Activated CD8-positive, alpha-beta T cell treated with anti-CD3 and anti-CD28 coated beads for 36 hours (primary cell): ENCODE results near the gene PTPRD. TPM values are rescaled to one million over a fixed set of nuclear protein-coding genes. Genes with fewer than 3 reads are reported as not detected.

Source experiments
- ATAC-seq: fragments of 200-7000 bp; cut with Tn5 transposase; one replicate; pipeline ENCODE4 v1.10.0; 2021; ENCODE audit warnings: mild to moderate bottlenecking, moderate library complexity
- CTCF ChIA-PET: fragments of 350-600 bp; sonication (Branson Sonifier 250); formaldehyde crosslinking; loops from one replicate; lab custom pipeline; 2021; ENCODE audit warnings: antibody characterized with exemption; lab: Charles Lee
- POLR2A ChIA-PET: fragments of 350-600 bp; sonication (Branson Sonifier 250); formaldehyde crosslinking; loops from one replicate; lab custom pipeline; 2021; ENCODE audit warnings: antibody characterized with exemption; lab: Charles Lee
- DNase-seq: peaks from one replicate; pipeline ENCODE4 v3.0.0-alpha.2; 2020
- H3K27ac Mint-ChIP-seq: one replicate; pipeline ENCODE4 v1.8.0; 2021; ENCODE audit warnings: mild to moderate bottlenecking, mixed read lengths
- H3K27me3 Mint-ChIP-seq: one replicate; pipeline ENCODE4 v1.8.0; 2021; ENCODE audit warnings: mixed read lengths
- H3K36me3 Mint-ChIP-seq: one replicate; pipeline ENCODE4 v1.8.0; 2021; ENCODE audit warnings: low read depth, mixed read lengths
- H3K4me1 Mint-ChIP-seq: one replicate; pipeline ENCODE4 v1.8.0; 2021; ENCODE audit warnings: low read depth, mixed read lengths
- H3K4me3 Mint-ChIP-seq: one replicate; pipeline ENCODE4 v1.8.0; 2021; ENCODE audit warnings: mild to moderate bottlenecking, moderate library complexity, mixed read lengths
- H3K9me3 Mint-ChIP-seq: one replicate; pipeline ENCODE4 v1.8.0; 2021; ENCODE audit warnings: mixed read lengths
- CTCF ChIP-seq: fragments of 200-600 bp; IDR thresholded peaks from one replicate; pipeline ENCODE4 v1.8.0; 2022; ENCODE audit warnings: antibody characterized with exemption, mild to moderate bottlenecking
- intact Hi-C: fragments of 100-400 bp; cut with micrococcal nuclease; formaldehyde crosslinking; loops from one replicate; pipeline ENCODE4 v1.10.0; 2022
- total RNA-seq, 2 experiments: library from RNA; stranded (reverse); gene quantifications; one replicate each; pipeline ENCODE4 v1.2.3, GENCODE V29; 2021

PTPRD gene
- total RNA-seq, 2 experiments from 2014 or later = not detected

DNA sequence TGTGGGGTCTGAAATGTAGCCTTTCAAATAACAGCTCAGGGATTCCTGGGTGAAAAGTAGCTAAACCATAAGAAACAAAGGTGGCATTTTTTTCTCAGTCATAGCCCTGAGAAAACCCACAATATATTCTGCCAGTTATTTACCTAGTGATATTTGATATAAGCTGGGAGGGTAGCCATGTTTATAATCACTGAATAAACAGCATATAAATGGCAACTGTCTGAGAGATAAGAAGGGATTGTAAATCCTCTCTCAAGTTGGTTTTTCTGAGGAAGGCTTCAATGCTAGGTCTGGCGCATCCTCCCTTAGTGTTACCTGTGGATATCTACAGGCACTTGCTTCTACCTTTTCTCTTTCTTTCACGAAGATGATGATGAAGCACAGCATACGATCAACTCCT, 1732.7 kb downstream of the PTPRD start:
- DNase-seq (no peak), ATAC-seq (no peak)
- Mint-ChIP-seq H3K9me3 (no peaks in the 10 kb centered on the region), H3K27me3 (no peaks in the 10 kb centered on the region), H3K27ac (no peak overlapping the region), H3K4me3 (no peak overlapping the region), H3K36me3 (no peaks in the 10 kb centered on the region), H3K4me1 (no peaks in the 10 kb centered on the region)
- ChIA-PET POLR2A (no interaction called here), CTCF (interaction anchor here (0.6 kb wide), 1 partner anchor 908 kb away, joined by 3 read pairs; no protein-coding TSS in a partner anchor)
- no peak for TF ChIP-seq CTCF
- intact Hi-C loops = no loop called here

DNA sequence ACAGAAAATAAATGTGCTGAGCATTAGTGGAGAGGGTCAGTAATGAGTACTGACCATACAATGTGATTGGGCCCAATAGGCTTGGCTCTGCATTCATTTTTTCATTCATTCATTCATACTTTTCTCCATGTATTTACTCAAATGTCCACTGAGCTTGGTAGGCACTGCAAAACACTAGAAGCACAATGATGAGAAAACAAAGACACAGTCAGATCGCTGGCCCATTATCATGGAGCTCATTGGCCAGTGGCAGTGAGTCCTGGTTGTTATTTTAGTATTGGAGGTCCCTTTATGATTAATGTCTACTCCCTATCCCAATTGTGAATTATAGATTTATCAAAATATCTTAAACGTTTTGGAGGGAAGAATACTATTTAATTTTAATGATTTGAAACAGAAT, 1733.5 kb downstream of the PTPRD start:
- ATAC-seq (no peak), DNase-seq (no peak)
- Mint-ChIP-seq H3K36me3 (no peaks in the 10 kb centered on the region), H3K27me3 (no peaks in the 10 kb centered on the region), H3K9me3 (no peaks in the 10 kb centered on the region), H3K4me3 (no peak overlapping the region), H3K4me1 (no peaks in the 10 kb centered on the region), H3K27ac (no peak overlapping the region)
- POLR2A ChIA-PET = no interaction called here
- intact Hi-C loops = no loop called here
- TF ChIP-seq CTCF = no peak
- CTCF ChIA-PET = interaction anchor here (0.6 kb wide), 1 partner anchor 909 kb away, joined by 3 read pairs; no protein-coding TSS in a partner anchor

GRCh38 chr9:8877753-8878494, 1734.9 kb downstream of the PTPRD start:
- DNase-seq (no peak), ATAC-seq (no peak)
- no peaks in the 10 kb centered on the region for H3K36me3 Mint-ChIP-seq
- ChIA-PET CTCF (no interaction called here), POLR2A (no interaction called here)
- H3K4me1 Mint-ChIP-seq = no peaks in the 10 kb centered on the region
- H3K4me3 Mint-ChIP-seq = no peak overlapping the region
- no peak for TF ChIP-seq CTCF
- no peaks in the 10 kb centered on the region for H3K9me3 Mint-ChIP-seq
- H3K27ac Mint-ChIP-seq = no peak overlapping the region
- intact Hi-C loops = no loop called here
- no peaks in the 10 kb centered on the region for H3K27me3 Mint-ChIP-seq

- no peak for DNase-seq
- ATAC-seq = no peak
- no peak for TF ChIP-seq CTCF
- no peaks in the 10 kb centered on the region for H3K9me3 Mint-ChIP-seq
- H3K27me3 Mint-ChIP-seq = no peaks in the 10 kb centered on the region
- no peak overlapping the region for H3K4me3 Mint-ChIP-seq
- H3K27ac Mint-ChIP-seq = no peak overlapping the region
- ChIA-PET POLR2A (no interaction called here), CTCF (no interaction called here)
- no peaks in the 10 kb centered on the region for H3K36me3 Mint-ChIP-seq
- no peaks in the 10 kb centered on the region for H3K4me1 Mint-ChIP-seq
- intact Hi-C loops = no loop called here
Observed at GRCh38 chr9:8876303-8876702, 1736.5 kb downstream of the PTPRD start.

DNA sequence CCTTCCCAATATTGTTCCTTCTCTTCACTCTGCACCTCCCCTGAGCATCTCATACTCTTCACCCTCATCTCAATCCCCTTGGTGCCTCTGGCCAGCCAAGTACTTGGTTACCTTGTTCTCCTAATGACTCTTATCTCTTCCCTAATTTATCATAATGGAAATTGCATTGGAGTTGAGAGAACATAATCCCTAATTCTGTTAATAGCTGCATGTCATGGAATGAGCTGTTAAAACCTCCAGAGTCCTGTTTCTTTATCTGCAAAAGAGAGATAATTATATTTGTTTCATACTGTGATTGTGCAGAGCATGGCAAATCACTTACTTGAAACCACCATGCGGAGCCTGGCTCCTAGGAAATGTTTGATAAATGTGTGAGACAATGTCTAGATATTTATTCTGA, 1738.3 kb downstream of the PTPRD start:
- no peak overlapping the region for H3K27ac Mint-ChIP-seq
- intact Hi-C loops = no loop called here
- ATAC-seq = no peak
- H3K36me3 Mint-ChIP-seq = no peaks in the 10 kb centered on the region
- no peaks in the 10 kb centered on the region for H3K9me3 Mint-ChIP-seq
- no peak overlapping the region for H3K4me3 Mint-ChIP-seq
- TF ChIP-seq CTCF = no peak
- POLR2A ChIA-PET = no interaction called here
- DNase-seq = no peak
- CTCF ChIA-PET = no interaction called here
- H3K27me3 Mint-ChIP-seq = peaks cover 1% of the 10 kb centered on the region
- H3K4me1 Mint-ChIP-seq = no peaks in the 10 kb centered on the region
